CD4-positive, alpha-beta T cell (primary cell): ENCODE measurements around the gene PTPRN2. TPM values are rescaled to one million over a fixed set of nuclear protein-coding genes. Genes with fewer than 3 reads are reported as not detected.
"Not testable (repeated sequence)": the region's sequence is repeated elsewhere in the genome, so short reads cannot be mapped to it uniquely, and the experiment has no call there.

Source experiments
- ATAC-seq: fragments of 200-7000 bp; cut with Tn5 transposase; one replicate; pipeline ENCODE4 v1.10.0; 2022; ENCODE audit warnings: mild to moderate bottlenecking; ENCODE audit not compliant: poor library complexity
- CTCF ChIA-PET: fragments of 350-600 bp; sonication (Branson Sonifier 250); formaldehyde crosslinking; loops from one replicate; lab custom pipeline; 2021; ENCODE audit warnings: antibody characterized with exemption, inconsistent platforms; lab: Charles Lee
- POLR2A ChIA-PET: fragments of 350-600 bp; sonication (Branson Sonifier 250); formaldehyde crosslinking; loops from one replicate; lab custom pipeline; 2021; ENCODE audit warnings: antibody characterized with exemption, inconsistent platforms; lab: Charles Lee
- DNase-seq, 14 experiments: peaks; one replicate each; pipeline ENCODE4 v3.0.0-alpha.2; 2013 to 2020; ENCODE audit warnings: mixed read lengths in 2 of 14
- H3K27ac ChIP-seq, 2 donors: one replicate each; pipeline versions ENCODE4 v1.5.1 to v1.7.0; 2013; ENCODE audit warnings: low read length in 2 of 2, low read depth in 1 of 2, mild to moderate bottlenecking in 1 of 2
- H3K27me3 ChIP-seq, 2 experiments: 1 replicate in 1 of 2; 2 replicates in 1 of 2; pipeline versions ENCODE4 v1.6.1 to v1.7.0; 2013; ENCODE audit warnings: low read length in 2 of 2, control low read depth in 1 of 2, mild to moderate bottlenecking in 1 of 2, moderate library complexity in 1 of 2; ENCODE audit not compliant: insufficient read depth in 2 of 2, control insufficient read depth in 1 of 2
- H3K36me3 ChIP-seq: one replicate; pipeline ENCODE4 v1.6.1; 2013; ENCODE audit warnings: low read length, control low read depth; ENCODE audit not compliant: insufficient read depth
- H3K4me1 ChIP-seq: one replicate; pipeline ENCODE4 v1.6.1; 2013; ENCODE audit warnings: low read length, control low read depth; ENCODE audit not compliant: insufficient read depth
- H3K4me3 ChIP-seq: one replicate; pipeline ENCODE4 v1.5.1; 2013; ENCODE audit warnings: mild to moderate bottlenecking, low read length, moderate library complexity
- H3K9me3 ChIP-seq, 2 experiments: 1 replicate in 1 of 2; 2 replicates in 1 of 2; pipeline versions ENCODE4 v1.6.1 to v1.7.0; 2013; ENCODE audit warnings: low read length in 2 of 2, mild to moderate bottlenecking in 2 of 2, control low read depth in 1 of 2, moderate library complexity in 1 of 2; ENCODE audit not compliant: control insufficient read depth in 1 of 2, insufficient read depth in 1 of 2
- H3K27ac Mint-ChIP-seq: one replicate; pipeline ENCODE4 v1.8.0; 2020; ENCODE audit warnings: mixed read lengths
- H3K27me3 Mint-ChIP-seq: one replicate; pipeline ENCODE4 v1.8.0; 2021; ENCODE audit warnings: mixed read lengths
- H3K36me3 Mint-ChIP-seq: one replicate; pipeline ENCODE4 v1.8.0; 2021; ENCODE audit warnings: low read depth, mixed read lengths
- H3K4me1 Mint-ChIP-seq: one replicate; pipeline ENCODE4 v1.8.0; 2021; ENCODE audit warnings: low read depth, mixed read lengths
- H3K4me3 Mint-ChIP-seq: one replicate; pipeline ENCODE4 v1.8.0; 2020; ENCODE audit warnings: mild to moderate bottlenecking, mixed read lengths
- H3K9me3 Mint-ChIP-seq: one replicate; pipeline ENCODE4 v1.8.0; 2020; ENCODE audit warnings: mixed read lengths
- CTCF ChIP-seq: fragments of 200-600 bp; IDR thresholded peaks from one replicate; pipeline ENCODE4 v1.8.0; 2022; ENCODE audit warnings: antibody characterized with exemption, mild to moderate bottlenecking
- intact Hi-C, 2 experiments: fragments of 100-400 bp; cut with DNase I in 1 of 2; cut with micrococcal nuclease in 1 of 2; formaldehyde crosslinking; loops; one replicate each; pipeline versions ENCODE4 v1.15.1 to v1.9.0; 2023 to 2025; cut with DNase I, micrococcal nuclease
- total RNA-seq, 174 experiments: library from RNA in 2 of 174; stranded (reverse) in 2 of 174; gene quantifications; one replicate each; pipeline ENCODE4 v1.2.3 and lab custom pipeline; 2021 to 2026

Gene PTPRN2
- total RNA-seq, 2 experiments from 2014 or later: 0.34 to 0.44 TPM

- Histone ChIP-seq H3K36me3 (no peaks in the 10 kb centered on the region), H3K27ac (no peak overlapping the region), H3K4me3 (no peak overlapping the region), H3K9me3 (peaks cover 0 to 11% of the 10 kb centered on the region in 2 experiments), H3K4me1 (no peaks in the 10 kb centered on the region), H3K27me3 (peaks cover 6 to 9% of the 10 kb centered on the region in 2 experiments)
- ATAC-seq: no peak
- Mint-ChIP-seq H3K4me3 (no peak overlapping the region), H3K9me3 (no peaks in the 10 kb centered on the region), H3K27me3 (peaks cover 17% of the 10 kb centered on the region), H3K36me3 (no peaks in the 10 kb centered on the region), H3K4me1 (no peaks in the 10 kb centered on the region), H3K27ac (no peak overlapping the region)
- ChIA-PET CTCF (no interaction called here), POLR2A (no interaction called here)
- DNase-seq: no peak
- no peak for TF ChIP-seq CTCF
- intact Hi-C loops: no loop called here
These were observed 994.1 kb downstream of the PTPRN2 start for GRCh38 chr7:157593541-157593940.

GRCh38 chr7:157592636-157593320 is 994.8 kb downstream of the PTPRN2 start:
- intact Hi-C loops, H3K4me1 Mint-ChIP-seq, H3K9me3 Mint-ChIP-seq, POLR2A ChIA-PET, H3K4me3 Mint-ChIP-seq, H3K4me3 ChIP-seq, H3K36me3 Mint-ChIP-seq, H3K27ac Mint-ChIP-seq, H3K36me3 ChIP-seq, ATAC-seq, CTCF ChIA-PET, H3K4me1 ChIP-seq, H3K27me3 ChIP-seq, DNase-seq, H3K27ac ChIP-seq: not testable (repeated sequence)
- peaks cover 0 to 11% of the 10 kb centered on the region in 2 experiments for H3K9me3 ChIP-seq
- H3K27me3 Mint-ChIP-seq: peaks cover 18% of the 10 kb centered on the region

GRCh38 chr7:157590526-157590925 is 997.1 kb downstream of the PTPRN2 start:
- Mint-ChIP-seq H3K4me3 (no peak overlapping the region), H3K4me1 (peaks cover 7% of the 10 kb centered on the region), H3K36me3 (no peaks in the 10 kb centered on the region), H3K27me3 (peaks cover 22% of the 10 kb centered on the region), H3K27ac (no peak overlapping the region), H3K9me3 (no peaks in the 10 kb centered on the region)
- Histone ChIP-seq H3K36me3 (no peaks in the 10 kb centered on the region), H3K9me3 (peaks cover 0 to 14% of the 10 kb centered on the region in 2 experiments), H3K4me1 (peaks cover 1% of the 10 kb centered on the region), H3K27ac (no peak overlapping the region), H3K4me3 (no peak overlapping the region), H3K27me3 (peaks cover 13% of the 10 kb centered on the region in 2 experiments)
- ChIA-PET CTCF (no interaction called here), POLR2A (interaction anchor here (0.7 kb wide), 1 partner anchor 14 kb away, joined by 3 read pairs; no protein-coding TSS in a partner anchor)
- intact Hi-C loops: no loop called here
- DNase-seq (no peak), ATAC-seq (no peak)
- no peak for TF ChIP-seq CTCF

GRCh38 chr7:157589680-157590079 is 997.9 kb downstream of the PTPRN2 start:
- Histone ChIP-seq H3K4me1 (peaks cover 9% of the 10 kb centered on the region), H3K4me3 (no peak overlapping the region), H3K36me3 (no peaks in the 10 kb centered on the region), H3K27me3 (peaks cover 13 to 17% of the 10 kb centered on the region in 2 experiments), H3K27ac (no peak overlapping the region), H3K9me3 (peaks cover 0 to 21% of the 10 kb centered on the region in 2 experiments)
- Mint-ChIP-seq H3K27me3 (peaks cover 26% of the 10 kb centered on the region), H3K9me3 (no peaks in the 10 kb centered on the region), H3K4me1 (peaks cover 11% of the 10 kb centered on the region), H3K36me3 (no peaks in the 10 kb centered on the region), H3K27ac (no peak overlapping the region), H3K4me3 (no peak overlapping the region)
- ChIA-PET POLR2A (no interaction called here), CTCF (no interaction called here)
- intact Hi-C loops: no loop called here
- DNase-seq (no peak), ATAC-seq (no peak)
- no peak for TF ChIP-seq CTCF
